Duodenal mucosa (tissue), 2 donors: Measurements from ENCODE around the gene FADS3.

Experiments used
- H3K27ac ChIP-seq: one replicate; pipeline ENCODE4 v1.7.0; 2013; ENCODE audit warnings: low read depth, low read length
- H3K27me3 ChIP-seq, 2 donors: one replicate each; pipeline ENCODE4 v1.7.0; 2013; ENCODE audit warnings: low read length in 2 of 2, control low read depth in 1 of 2; ENCODE audit not compliant: insufficient read depth in 2 of 2, control insufficient read depth in 1 of 2
- H3K36me3 ChIP-seq, 2 donors: one replicate each; pipeline ENCODE4 v1.7.0; 2013; ENCODE audit warnings: low read length in 2 of 2, control low read depth in 1 of 2; ENCODE audit not compliant: insufficient read depth in 2 of 2, control insufficient read depth in 1 of 2
- H3K4me1 ChIP-seq, 2 donors: one replicate each; pipeline ENCODE4 v1.7.0; 2013; ENCODE audit warnings: low read length in 2 of 2, control low read depth in 1 of 2; ENCODE audit not compliant: insufficient read depth in 2 of 2, control insufficient read depth in 1 of 2
- H3K4me3 ChIP-seq, 2 donors: one replicate each; pipeline ENCODE4 v1.7.0; 2013; ENCODE audit warnings: low read length in 2 of 2, low read depth in 1 of 2
- H3K9ac ChIP-seq, 2 donors: one replicate each; pipeline ENCODE4 v1.7.0; 2013; ENCODE audit warnings: low read length in 2 of 2, low read depth in 1 of 2
- H3K9me3 ChIP-seq, 2 donors: one replicate each; pipeline ENCODE4 v1.7.0; 2013; ENCODE audit warnings: low read length in 2 of 2, control low read depth in 1 of 2; ENCODE audit not compliant: control insufficient read depth in 1 of 2

Gene FADS3

DNA sequence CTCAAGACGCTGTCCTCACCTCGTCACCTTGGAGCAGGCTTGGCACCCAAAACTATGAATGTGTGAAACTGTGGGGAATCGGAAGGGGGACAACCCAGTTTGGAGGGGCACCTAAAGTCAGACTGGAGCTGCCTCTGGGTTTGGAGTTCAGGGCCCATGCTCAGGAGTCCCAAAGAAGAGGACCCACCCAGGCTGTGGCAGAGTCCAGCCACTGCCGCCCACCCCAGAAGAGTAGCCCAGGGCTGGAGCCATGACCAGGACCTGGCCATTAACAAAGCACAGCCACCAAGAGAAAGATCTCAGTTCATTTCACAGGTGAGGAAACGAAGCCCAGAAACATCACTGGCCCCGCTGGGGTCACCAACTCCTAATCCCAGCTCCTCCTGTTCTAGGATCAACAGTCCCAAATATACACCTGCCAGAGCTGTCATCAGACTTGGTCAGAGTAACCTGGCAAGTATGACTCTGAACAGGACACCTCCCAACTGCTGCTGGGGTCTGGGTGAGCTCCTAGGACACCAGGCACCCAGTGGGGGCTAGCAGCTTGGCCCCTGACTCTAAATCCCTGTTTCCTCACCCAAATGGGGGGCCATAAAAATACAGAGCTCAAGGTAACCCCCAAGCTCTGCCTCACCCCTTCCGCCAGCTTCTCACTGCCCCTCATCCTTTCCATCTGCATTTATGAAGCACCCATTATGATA, 23.3 kb upstream of the FADS3 start:
- peaks cover 26 to 27% of the 10 kb centered on the region in 2 donors for H3K27me3 ChIP-seq
- H3K4me1 ChIP-seq = peaks cover 8 to 11% of the 10 kb centered on the region in 2 donors
- H3K4me3 ChIP-seq = no peak overlapping the region
- no peaks in the 10 kb centered on the region for H3K36me3 ChIP-seq
- H3K9me3 ChIP-seq = no peaks in the 10 kb centered on the region
- no peak overlapping the region for H3K27ac ChIP-seq
- H3K9ac ChIP-seq = no peak overlapping the region

DNA sequence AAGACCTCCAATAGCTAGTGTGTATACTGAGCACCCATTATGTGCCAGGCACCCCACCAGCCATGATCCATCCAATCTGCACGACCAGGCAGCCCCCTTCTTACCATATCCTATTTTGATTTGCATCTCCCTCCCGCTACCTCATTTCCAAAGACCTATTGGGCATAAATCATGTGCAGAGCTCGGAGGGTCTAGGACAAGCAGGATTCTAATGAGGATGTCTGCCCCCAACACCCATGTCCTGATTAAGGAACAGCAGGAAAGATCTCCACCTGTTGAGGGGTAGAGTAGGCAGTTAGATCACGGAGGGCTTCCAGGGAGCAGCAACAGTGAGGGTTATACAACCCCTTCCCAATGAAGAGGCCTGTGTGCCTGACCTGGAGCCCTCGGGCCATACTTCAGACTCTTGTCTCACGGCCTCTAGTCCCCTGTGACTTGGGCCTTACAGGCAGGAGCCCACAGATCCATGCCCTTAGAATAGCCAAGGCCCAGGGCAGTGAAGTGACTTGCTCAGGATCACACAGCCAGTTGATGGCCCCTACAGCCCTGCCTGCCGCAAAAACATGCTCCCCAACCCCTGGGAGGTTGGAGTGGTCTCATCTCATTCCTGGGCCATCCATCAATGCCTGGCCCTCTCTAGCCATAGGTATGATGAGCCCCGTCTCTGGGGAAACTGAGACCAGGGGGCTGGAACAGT, 22.5 kb upstream of the FADS3 start:
- Histone ChIP-seq H3K36me3 (no peaks in the 10 kb centered on the region), H3K9ac (no peak overlapping the region), H3K27ac (no peak overlapping the region), H3K27me3 (peaks cover 18 to 19% of the 10 kb centered on the region in 2 donors), H3K9me3 (no peaks in the 10 kb centered on the region), H3K4me3 (no peak overlapping the region), H3K4me1 (peaks cover 7 to 8% of the 10 kb centered on the region in 2 donors)

DNA sequence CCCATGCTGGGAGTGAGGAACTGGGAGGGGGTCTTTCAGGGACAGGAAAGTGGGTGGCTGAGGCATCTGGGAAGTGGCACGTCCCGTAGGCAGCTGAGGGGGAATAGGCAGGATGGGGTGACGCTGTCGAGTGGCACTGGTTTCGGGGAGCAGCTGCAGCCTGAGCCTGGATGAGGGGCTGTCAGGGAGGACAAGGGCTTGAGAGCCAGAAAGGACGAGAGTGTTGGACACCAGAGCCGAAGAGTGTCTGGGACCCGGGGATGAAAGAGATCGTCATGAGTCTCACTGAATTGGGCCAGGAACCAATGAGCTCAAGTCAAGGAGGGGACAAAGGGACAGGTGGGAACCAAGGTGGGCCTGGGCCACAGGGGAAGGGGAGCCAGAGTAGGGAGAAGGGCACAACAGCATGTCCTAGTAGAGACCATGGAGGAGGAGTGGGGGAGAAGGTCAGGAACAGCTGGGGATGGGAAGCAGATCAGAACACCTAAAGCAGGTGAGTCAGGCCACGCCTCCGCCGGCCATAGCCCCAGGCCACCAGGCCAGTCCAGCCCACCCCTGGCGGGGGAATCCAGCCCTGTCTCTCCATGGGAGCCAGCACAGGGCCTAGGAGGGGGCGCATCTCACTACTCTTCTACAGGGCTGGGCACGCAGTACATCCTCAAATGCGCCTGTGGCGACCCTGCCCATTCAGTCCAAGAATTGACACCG, 21.8 kb upstream of the FADS3 start:
- Histone ChIP-seq H3K9ac (no peak overlapping the region), H3K36me3 (no peaks in the 10 kb centered on the region), H3K9me3 (no peaks in the 10 kb centered on the region), H3K4me3 (no peak overlapping the region), H3K27ac (no peak overlapping the region), H3K27me3 (peaks cover 11 to 12% of the 10 kb centered on the region in 2 donors), H3K4me1 (peaks cover 5 to 13% of the 10 kb centered on the region in 2 donors)

DNA sequence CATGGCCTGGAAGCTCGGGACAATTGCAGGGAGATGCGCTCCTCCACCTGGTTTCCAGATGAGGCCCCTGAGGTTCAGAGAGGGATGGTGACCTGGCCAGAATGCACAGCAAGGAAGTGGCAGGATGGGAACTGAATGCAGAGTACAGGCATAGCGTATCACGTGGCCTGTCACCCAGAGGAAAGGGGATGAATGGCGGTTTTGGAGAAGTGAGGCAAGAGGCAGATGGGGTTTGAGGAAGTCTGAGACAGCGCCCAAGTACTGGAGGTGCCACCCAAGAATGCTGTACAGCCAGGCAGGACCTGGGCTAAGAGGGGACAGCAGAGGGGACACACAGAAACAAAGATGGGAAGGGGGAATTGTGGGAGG, 21.2 kb upstream of the FADS3 start:
- H3K9ac ChIP-seq = no peak overlapping the region
- H3K27me3 ChIP-seq = peaks cover 5 to 6% of the 10 kb centered on the region in 2 donors
- no peak overlapping the region for H3K27ac ChIP-seq
- H3K9me3 ChIP-seq = no peaks in the 10 kb centered on the region
- no peak overlapping the region for H3K4me3 ChIP-seq
- peaks cover 0 to 9% of the 10 kb centered on the region in 2 donors for H3K4me1 ChIP-seq
- H3K36me3 ChIP-seq = no peaks in the 10 kb centered on the region

DNA sequence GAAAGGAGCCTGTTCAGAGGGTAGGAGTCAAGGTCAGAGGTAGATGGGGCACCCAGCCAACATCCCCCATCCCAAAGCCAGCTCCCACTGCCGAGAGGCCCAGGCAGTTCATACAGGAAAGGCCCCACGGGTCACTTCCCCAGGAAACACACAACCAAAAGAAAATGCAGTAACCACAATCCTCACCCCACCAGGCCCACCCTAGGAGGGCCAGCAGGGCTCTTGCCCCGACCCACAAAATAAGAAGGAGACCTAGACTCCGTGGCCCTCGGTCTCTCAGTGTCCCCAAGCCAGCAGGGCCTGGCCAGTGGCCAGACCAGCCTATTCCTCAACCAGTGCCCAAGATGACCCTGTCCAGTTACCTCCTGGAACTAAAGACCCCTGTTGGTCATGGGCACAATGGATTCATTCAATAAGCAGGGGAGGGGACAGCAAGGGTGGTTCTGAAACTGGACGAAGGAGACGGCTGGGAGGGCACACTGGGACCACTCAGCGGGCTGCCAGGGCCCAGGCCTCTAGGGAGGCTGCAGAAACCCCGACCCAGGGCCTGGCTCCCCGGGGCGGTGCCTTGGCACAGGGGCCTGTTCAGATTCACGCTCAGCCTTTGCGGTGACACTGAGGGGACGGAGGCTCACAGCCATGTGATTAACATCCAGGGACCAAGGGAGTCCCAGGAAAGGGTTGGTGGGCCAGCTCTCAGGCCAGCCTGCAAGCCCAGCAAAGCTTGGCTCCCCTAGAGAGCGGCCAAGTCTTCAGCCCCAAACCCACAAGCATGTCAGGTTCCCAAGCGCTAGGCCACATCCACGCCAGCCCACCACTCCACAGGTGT, 20.6 kb upstream of the FADS3 start:
- H3K4me3 ChIP-seq = no peak overlapping the region
- H3K27me3 ChIP-seq = peaks cover 5 to 6% of the 10 kb centered on the region in 2 donors
- H3K4me1 ChIP-seq = peaks cover 0 to 8% of the 10 kb centered on the region in 2 donors
- H3K27ac ChIP-seq = no peak overlapping the region
- no peaks in the 10 kb centered on the region for H3K36me3 ChIP-seq
- H3K9me3 ChIP-seq = no peaks in the 10 kb centered on the region
- H3K9ac ChIP-seq = no peak overlapping the region

DNA sequence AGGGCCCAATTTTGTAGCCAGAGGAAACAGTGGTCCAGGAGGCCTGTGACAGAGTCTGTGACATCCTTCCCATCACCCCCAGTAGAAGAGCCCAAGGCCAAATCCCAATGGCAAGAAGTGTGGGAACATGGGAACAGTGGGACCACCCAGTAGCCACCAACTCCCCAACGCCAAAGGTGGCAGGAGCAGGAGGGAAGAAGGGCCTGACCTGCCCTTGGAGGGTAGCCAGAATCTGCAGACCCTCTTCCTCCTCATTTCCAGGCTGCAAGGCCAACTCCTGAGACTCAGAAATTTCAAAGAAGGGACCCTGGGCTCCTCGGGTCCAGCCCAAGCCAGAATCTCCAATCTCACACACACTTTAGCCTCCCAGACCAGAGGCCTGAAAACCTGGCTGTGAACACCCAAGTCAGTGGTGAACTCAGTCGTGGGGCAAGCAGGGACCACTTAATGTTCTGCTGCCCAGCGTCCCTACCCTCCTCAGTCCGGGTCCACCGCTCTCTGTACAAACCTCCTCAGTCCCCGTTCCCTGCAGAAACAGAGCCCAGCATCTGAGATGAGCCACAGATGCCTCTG, 19.9 kb upstream of the FADS3 start:
- Histone ChIP-seq H3K27me3 (peaks cover under 1 to 1% of the 10 kb centered on the region in 2 donors), H3K4me1 (peaks cover 0 to 8% of the 10 kb centered on the region in 2 donors), H3K9me3 (no peaks in the 10 kb centered on the region), H3K36me3 (no peaks in the 10 kb centered on the region), H3K27ac (no peak overlapping the region), H3K9ac (no peak overlapping the region), H3K4me3 (no peak overlapping the region)

DNA sequence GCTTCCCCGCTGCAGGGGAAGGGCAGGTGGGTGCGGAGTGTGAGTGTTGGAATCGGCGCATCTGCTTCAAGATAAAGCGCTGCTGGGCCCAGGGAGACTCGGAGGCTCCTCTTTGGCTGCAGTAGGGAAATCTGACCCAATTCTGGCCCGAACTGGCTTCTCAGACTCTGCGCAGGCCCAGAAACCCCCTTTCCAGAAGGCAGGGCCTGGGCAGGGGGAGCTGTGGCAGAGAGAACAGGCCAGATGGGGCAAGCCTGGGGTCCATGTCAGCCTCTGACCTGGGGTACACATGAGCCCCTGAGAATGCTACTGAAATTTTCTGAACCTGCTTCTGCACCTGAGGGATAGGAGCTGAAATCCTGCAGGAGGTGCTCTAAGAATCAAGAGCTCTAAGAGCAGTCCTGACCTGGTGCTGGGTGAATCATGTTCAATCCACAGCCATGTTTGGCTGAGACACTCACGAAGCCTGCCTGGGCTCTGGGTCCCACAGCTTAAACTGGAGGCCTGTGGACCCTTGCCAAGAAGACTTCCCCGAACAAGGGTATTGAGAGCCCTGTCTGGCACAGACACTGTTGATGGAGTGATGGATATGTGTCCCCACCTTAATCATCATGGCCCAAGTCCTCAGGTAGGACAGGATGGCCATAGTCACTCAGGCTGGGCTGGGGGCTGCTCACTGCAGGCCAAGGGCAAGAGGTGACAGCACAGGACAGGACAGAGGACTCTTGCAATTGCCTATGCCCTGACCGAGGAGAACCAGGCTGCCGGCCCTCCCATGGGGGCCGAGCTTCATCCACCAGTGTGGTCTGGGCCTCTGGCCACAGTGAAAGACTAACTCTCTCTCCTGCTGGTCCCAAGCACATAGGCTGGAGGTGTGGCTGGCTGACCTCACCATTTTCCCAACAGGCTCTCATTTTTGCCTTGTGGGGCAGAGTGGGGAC, 19.1 kb upstream of the FADS3 start:
- H3K4me3 ChIP-seq = no peak overlapping the region
- H3K27me3 ChIP-seq = no peaks in the 10 kb centered on the region
- H3K9ac ChIP-seq = no peak overlapping the region
- H3K36me3 ChIP-seq = no peaks in the 10 kb centered on the region
- H3K9me3 ChIP-seq = no peaks in the 10 kb centered on the region
- H3K4me1 ChIP-seq = peaks cover 0 to 8% of the 10 kb centered on the region in 2 donors
- no peak overlapping the region for H3K27ac ChIP-seq

DNA sequence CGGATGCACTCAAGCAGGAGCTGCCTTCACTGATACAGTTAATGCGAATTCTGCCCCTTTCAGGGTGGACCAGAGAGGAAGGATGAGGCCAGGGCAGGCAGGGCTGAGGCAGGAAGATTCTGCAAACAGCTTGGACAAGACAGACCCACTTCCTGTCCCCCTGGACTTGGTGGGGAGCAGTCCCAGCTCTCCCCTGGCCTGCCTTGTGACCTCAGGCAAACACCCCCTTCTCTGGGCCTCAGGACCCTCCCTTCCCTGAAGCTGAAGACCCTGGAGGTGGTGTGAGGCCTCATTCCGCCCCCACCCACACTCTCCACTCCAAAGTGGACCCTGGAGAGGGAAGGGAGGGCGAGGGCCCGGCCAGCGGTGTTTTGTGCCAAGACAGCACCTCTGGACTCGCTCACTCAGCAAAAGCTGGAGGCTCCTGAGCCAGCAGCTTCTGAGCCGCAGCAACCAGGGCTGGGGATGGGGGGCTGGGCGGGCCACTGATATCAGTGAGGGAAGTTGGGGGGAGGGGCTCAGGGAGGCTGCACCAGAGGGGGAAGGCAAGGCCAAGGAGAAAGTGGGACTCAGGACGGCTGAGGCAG, 17.5 kb upstream of the FADS3 start:
- H3K36me3 ChIP-seq = no peaks in the 10 kb centered on the region
- no peak overlapping the region for H3K4me3 ChIP-seq
- peaks cover 0 to 13% of the 10 kb centered on the region in 2 donors for H3K4me1 ChIP-seq
- H3K9me3 ChIP-seq = no peaks in the 10 kb centered on the region
- H3K27me3 ChIP-seq = no peaks in the 10 kb centered on the region
- H3K27ac ChIP-seq = no peak overlapping the region
- no peak overlapping the region for H3K9ac ChIP-seq
